OCI-LY7 (cell line): ENCODE results near the gene LRRC63. TPM values are rescaled to one million over a fixed set of nuclear protein-coding genes. Genes with fewer than 3 reads are reported as not detected.

Experiments
- BruUV-seq: library from RNA; stranded (reverse); fragments of 400-500 nt; replicated peaks from 2 replicates; lab custom pipeline; 2021; lab: Mats Ljungman, UMichigan
- CTCF ChIA-PET: fragments of 300-600 bp; sonication (Branson Sonifier 250); formaldehyde crosslinking; loops from one replicate; lab custom pipeline; 2022; ENCODE audit warnings: antibody characterized with exemption; ENCODE audit not compliant: unreplicated experiment; lab: Charles Lee
- POLR2A ChIA-PET: fragments of 300-600 bp; sonication (Branson Sonifier 250); formaldehyde crosslinking; loops from one replicate; lab custom pipeline; 2022; ENCODE audit warnings: antibody characterized with exemption; lab: Charles Lee
- DNase-seq: peaks from one replicate; pipeline ENCODE4 v3.0.0-alpha.2; 2015; ENCODE audit warnings: low spot score
- H2AFZ ChIP-seq: fragments of 200-600 bp; sonication (generic), shearing (Covaris generic); 2 replicates; pipeline ENCODE4 v1.6.1; 2014; ENCODE audit warnings: mild to moderate bottlenecking, antibody characterized with exemption, low read length, moderate library complexity
- H3K27ac ChIP-seq: fragments of 200-600 bp; sonication (generic); 2 replicates; pipeline ENCODE4 v1.5.1; 2014; ENCODE audit warnings: mixed run types, low read depth, mild to moderate bottlenecking, moderate library complexity, low read length, inconsistent platforms; ENCODE audit not compliant: poor library complexity, severe bottlenecking
- H3K36me3 ChIP-seq: fragments of 200-600 bp; sonication (generic); 2 replicates; pipeline ENCODE4 v1.6.1; 2014; ENCODE audit warnings: mild to moderate bottlenecking, antibody characterized with exemption, low read length, moderate library complexity, mixed read lengths; ENCODE audit not compliant: insufficient read depth
- H3K4me1 ChIP-seq: fragments of 200-600 bp; sonication (generic); 2 replicates; pipeline ENCODE4 v1.5.1; 2014; ENCODE audit warnings: mild to moderate bottlenecking, low read length; ENCODE audit not compliant: insufficient read depth, poor library complexity, severe bottlenecking
- H3K4me2 ChIP-seq: fragments of 200-600 bp; sonication (generic); 2 replicates; pipeline ENCODE4 v1.6.1; 2014; ENCODE audit warnings: mild to moderate bottlenecking, low read length
- H3K4me3 ChIP-seq: fragments of 200-600 bp; sonication (generic); 2 replicates; pipeline ENCODE4 v1.5.1; 2014; ENCODE audit warnings: mild to moderate bottlenecking, low read depth, low read length; ENCODE audit not compliant: poor library complexity, severe bottlenecking
- H3K79me2 ChIP-seq: fragments of 200-600 bp; sonication (generic); 2 replicates; pipeline ENCODE4 v1.6.1; 2016; ENCODE audit warnings: low read depth, mild to moderate bottlenecking, low read length, moderate library complexity, mixed read lengths; ENCODE audit not compliant: insufficient read depth
- H3K9me2 ChIP-seq: fragments of 200-600 bp; sonication (generic); 2 replicates; pipeline ENCODE4 v1.6.1; 2016; ENCODE audit warnings: mild to moderate bottlenecking, low read length, mixed read lengths; ENCODE audit not compliant: insufficient read depth
- H3K9me3 ChIP-seq: fragments of 200-600 bp; sonication (generic); 2 replicates; pipeline ENCODE4 v1.6.1; 2014; ENCODE audit warnings: mild to moderate bottlenecking, mixed run types, low read length, mixed read lengths
- H4K20me1 ChIP-seq: fragments of 200-600 bp; sonication (generic); 2 replicates; pipeline ENCODE4 v1.6.1; 2014; ENCODE audit warnings: mild to moderate bottlenecking, antibody characterized with exemption, low read length, moderate library complexity, mixed read lengths; ENCODE audit not compliant: insufficient read depth
- CTCF ChIP-seq: fragments of 200-600 bp; sonication (generic); conservative IDR thresholded peaks from 2 replicates; pipeline ENCODE4 v1.5.1; 2014; ENCODE audit warnings: mild to moderate bottlenecking, antibody characterized with exemption, low read length, moderate library complexity, mixed read lengths
- EZH2phosphoT487 ChIP-seq: fragments of 200-600 bp; sonication (generic); IDR thresholded peaks from 2 replicates; pipeline ENCODE4 v1.6.1; 2018; ENCODE audit warnings: low read depth, borderline replicate concordance, mild to moderate bottlenecking, mixed run types, antibody characterized with exemption, low read length, moderate library complexity, mixed read lengths
- intact Hi-C: fragments of 100-400 bp; cut with micrococcal nuclease; formaldehyde crosslinking; loops from one replicate; pipeline ENCODE4 v1.10.0; 2022; ENCODE audit not compliant: unreplicated experiment
- total RNA-seq, 2 experiments: library from RNA; depleted of rRNA in 1 of 2; stranded (reverse); fragments of >200 nt in 1 of 2; shearing (Covaris generic) in 1 of 2; gene quantifications; 2 replicates each; pipeline ENCODE4 v1.2.3, GENCODE V29; 2014 to 2022

Gene LRRC63
- total RNA-seq, 2 experiments from 2014 or later = not detected

GRCh38 chr13:46172531-46172991 is 39.2 kb upstream of the LRRC63 start:
- Histone ChIP-seq H3K4me1 (peaks cover 100% of the 10 kb centered on the region), H4K20me1 (peaks cover 92% of the 10 kb centered on the region), H3K79me2 (peaks cover 100% of the 10 kb centered on the region), H3K9me3 (no peaks in the 10 kb centered on the region), H3K9me2 (no peaks in the 10 kb centered on the region), H2AFZ (no peak overlapping the region), H3K36me3 (peaks cover 96% of the 10 kb centered on the region), H3K4me2 (peak overlapping the region; percentile 89), H3K27ac (peak overlapping the region; percentile 92), H3K4me3 (peak overlapping the region; percentile 92)
- TF ChIP-seq CTCF (no peak), EZH2phosphoT487 (no peak)
- no TSS peak for BruUV-seq
- intact Hi-C loops = no loop called here
- peak; percentile 52 for DNase-seq
- CTCF ChIA-PET = interaction anchor here (1.2 kb wide), 1 partner anchor 46 kb away, joined by 3 read pairs; no protein-coding TSS in a partner anchor
- POLR2A ChIA-PET = interaction anchor here (1.1 to 4.5 kb wide), 4 partner anchors 9 to 216 kb away, joined by 3 to 37 read pairs (median 3); partner anchors contain the start of gene LCP1

GRCh38 chr13:46173656-46174055 is 38.1 kb upstream of the LRRC63 start:
- peaks cover 90% of the 10 kb centered on the region for H4K20me1 ChIP-seq
- H3K4me3 ChIP-seq = peak overlapping the region; percentile 92
- H3K36me3 ChIP-seq = peaks cover 96% of the 10 kb centered on the region
- H3K9me3 ChIP-seq = no peaks in the 10 kb centered on the region
- ChIA-PET POLR2A (interaction anchor here (0.7 to 4.5 kb wide), 2 partner anchors 8 to 13 kb away, joined by 3 to 37 read pairs; partner anchors contain the start of gene LCP1), CTCF (interaction anchor here (0.6 to 1.2 kb wide), 2 partner anchors 18 to 48 kb away, joined by 3 read pairs; no protein-coding TSS in a partner anchor)
- peak overlapping the region; percentile 89 for H3K4me2 ChIP-seq
- intact Hi-C loops = no loop called here
- peak; percentile 47 for DNase-seq
- H3K79me2 ChIP-seq = peaks cover 100% of the 10 kb centered on the region
- H3K27ac ChIP-seq = peak overlapping the region; percentile 92
- no peak for TF ChIP-seq EZH2phosphoT487
- no peak for TF ChIP-seq CTCF
- no peak overlapping the region for H2AFZ ChIP-seq
- BruUV-seq = no TSS peak
- H3K4me1 ChIP-seq = peaks cover 100% of the 10 kb centered on the region
- no peaks in the 10 kb centered on the region for H3K9me2 ChIP-seq

GRCh38 chr13:46176756-46177155 is 35.0 kb upstream of the LRRC63 start:
- Histone ChIP-seq H3K27ac (peak overlapping the region; percentile 92), H3K4me3 (peak overlapping the region; percentile 92), H3K4me1 (peaks cover 77% of the 10 kb centered on the region), H3K9me2 (no peaks in the 10 kb centered on the region), H3K4me2 (peak overlapping the region; percentile 89), H3K9me3 (no peaks in the 10 kb centered on the region), H2AFZ (no peak overlapping the region), H3K79me2 (peaks cover 100% of the 10 kb centered on the region), H3K36me3 (peaks cover 85% of the 10 kb centered on the region), H4K20me1 (peaks cover 72% of the 10 kb centered on the region)
- POLR2A ChIA-PET = interaction anchor here (0.6 to 1.9 kb wide), 11 partner anchors 9 to 1183 kb away, joined by 3 to 18 read pairs (median 4); partner anchors contain the start of gene ZC3H13
- TF ChIP-seq CTCF (0 out of 2 replicates have a peak, but pooled peaks have one; percentile 4), EZH2phosphoT487 (no peak)
- DNase-seq = peak; percentile 83
- intact Hi-C loops = no loop called here
- BruUV-seq = no TSS peak
- CTCF ChIA-PET = no interaction called here
